ENCODE measurements around the gene GUF1. TPM values are rescaled to one million over a fixed set of nuclear protein-coding genes. Genes with fewer than 3 reads are reported as not detected.

Gene GUF1
- total and polyA plus RNA-seq, 2 of the 13 experiments (the other 11 are each of a cell fraction or from before 2014, with no cell fraction given) = 10.3 to 24.6 TPM

DNA sequence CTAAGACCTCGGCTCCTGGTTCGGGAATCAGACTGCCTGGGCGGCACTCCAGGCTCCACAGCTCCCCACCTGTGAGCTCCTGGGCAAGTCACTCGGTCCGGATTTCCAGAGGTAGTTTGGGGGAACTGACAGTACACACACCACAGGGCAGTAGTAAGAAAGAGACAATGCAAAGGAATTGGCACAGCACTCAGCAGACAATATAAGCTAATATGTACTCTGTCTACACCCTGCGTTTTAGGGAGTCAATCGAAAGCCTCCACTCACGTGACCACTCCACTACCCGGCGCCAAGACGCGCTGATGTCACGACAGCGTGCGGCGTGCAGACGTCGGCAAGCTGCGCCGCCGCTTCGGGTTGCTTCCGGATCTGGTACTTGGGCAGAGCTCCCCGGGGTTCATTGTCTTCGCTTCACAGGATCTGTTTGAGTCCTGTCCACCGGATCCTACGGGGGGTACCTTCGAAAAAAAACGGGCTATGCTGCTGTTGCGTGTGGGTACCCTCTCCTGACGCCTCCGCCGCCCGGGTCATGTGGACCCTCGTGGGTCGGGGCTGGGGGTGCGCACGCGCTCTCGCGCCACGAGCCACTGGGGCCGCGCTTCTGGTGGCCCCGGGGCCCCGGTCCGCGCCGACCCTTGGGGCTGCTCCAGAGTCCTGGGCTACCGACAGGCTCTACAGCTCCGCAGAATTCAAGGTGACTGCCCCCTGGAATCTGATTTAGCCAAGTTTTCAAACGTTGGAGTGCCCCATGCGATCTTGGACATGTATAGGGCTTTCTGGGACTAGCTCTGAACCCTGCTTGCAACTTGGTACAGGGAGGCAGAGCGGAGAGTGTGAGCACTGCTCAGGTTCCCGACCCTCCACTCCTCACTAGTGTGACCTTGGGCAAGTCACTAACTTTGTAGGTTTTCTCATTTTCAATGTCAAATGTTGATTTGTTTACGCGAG is at the start of gene GUF1 (continued):
- TF ChIP-seq, protein P1, sequence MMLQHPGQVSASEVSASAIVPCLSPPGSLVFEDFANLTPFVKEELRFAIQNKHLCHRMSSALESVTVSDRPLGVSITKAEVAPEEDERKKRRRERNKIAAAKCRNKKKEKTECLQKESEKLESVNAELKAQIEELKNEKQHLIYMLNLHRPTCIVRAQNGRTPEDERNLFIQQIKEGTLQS (CRISPR knock-in tag; IDR thresholded peaks at IDR 0.05) = peak; percentile 25; the same call in 1 of the 2 replicates
- TF ChIP-seq ZNF788 (CRISPR knock-in tag; IDR thresholded peaks at IDR 0.05; ENCODE audit: borderline replicate concordance) = peak; percentile 84; the same call in 1 of the 2 replicates
- TF ChIP-seq DR1 (CRISPR knock-in tag; IDR thresholded peaks at IDR 0.05) = peak; percentile 60; the same call in 1 of the 2 replicates
- TF ChIP-seq, protein P2, sequence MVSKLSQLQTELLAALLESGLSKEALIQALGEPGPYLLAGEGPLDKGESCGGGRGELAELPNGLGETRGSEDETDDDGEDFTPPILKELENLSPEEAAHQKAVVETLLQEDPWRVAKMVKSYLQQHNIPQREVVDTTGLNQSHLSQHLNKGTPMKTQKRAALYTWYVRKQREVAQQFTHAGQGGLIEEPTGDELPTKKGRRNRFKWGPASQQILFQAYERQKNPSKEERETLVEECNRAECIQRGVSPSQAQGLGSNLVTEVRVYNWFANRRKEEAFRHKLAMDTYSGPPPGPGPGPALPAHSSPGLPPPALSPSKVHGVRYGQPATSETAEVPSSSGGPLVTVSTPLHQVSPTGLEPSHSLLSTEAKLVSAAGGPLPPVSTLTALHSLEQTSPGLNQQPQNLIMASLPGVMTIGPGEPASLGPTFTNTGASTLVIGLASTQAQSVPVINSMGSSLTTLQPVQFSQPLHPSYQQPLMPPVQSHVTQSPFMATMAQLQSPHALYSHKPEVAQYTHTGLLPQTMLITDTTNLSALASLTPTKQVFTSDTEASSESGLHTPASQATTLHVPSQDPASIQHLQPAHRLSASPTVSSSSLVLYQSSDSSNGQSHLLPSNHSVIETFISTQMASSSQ (IDR thresholded peaks at IDR 0.05; ENCODE audit: low read depth) = no peak
- TF ChIP-seq, protein P2 (CRISPR knock-in tag; IDR thresholded peaks at IDR 0.05; ENCODE audit: borderline replicate concordance) = peak; percentile 58; the same call in 1 of the 2 replicates
- no peak for TF ChIP-seq SRSF4 (IDR thresholded peaks at IDR 0.05; ENCODE audit: low read depth, low read length, poor library complexity, severe bottlenecking)
- peak; percentile 90 for TF ChIP-seq CREB1 (IDR thresholded peaks at IDR 0.05)
- TF ChIP-seq CREB1 (CRISPR knock-in tag; IDR thresholded peaks at IDR 0.05) = peak; percentile 98
- TF ChIP-seq KDM2A (CRISPR knock-in tag; IDR thresholded peaks at IDR 0.05; ENCODE audit: borderline replicate concordance, low read depth) = peak; percentile 82
- TF ChIP-seq, protein P3, sequence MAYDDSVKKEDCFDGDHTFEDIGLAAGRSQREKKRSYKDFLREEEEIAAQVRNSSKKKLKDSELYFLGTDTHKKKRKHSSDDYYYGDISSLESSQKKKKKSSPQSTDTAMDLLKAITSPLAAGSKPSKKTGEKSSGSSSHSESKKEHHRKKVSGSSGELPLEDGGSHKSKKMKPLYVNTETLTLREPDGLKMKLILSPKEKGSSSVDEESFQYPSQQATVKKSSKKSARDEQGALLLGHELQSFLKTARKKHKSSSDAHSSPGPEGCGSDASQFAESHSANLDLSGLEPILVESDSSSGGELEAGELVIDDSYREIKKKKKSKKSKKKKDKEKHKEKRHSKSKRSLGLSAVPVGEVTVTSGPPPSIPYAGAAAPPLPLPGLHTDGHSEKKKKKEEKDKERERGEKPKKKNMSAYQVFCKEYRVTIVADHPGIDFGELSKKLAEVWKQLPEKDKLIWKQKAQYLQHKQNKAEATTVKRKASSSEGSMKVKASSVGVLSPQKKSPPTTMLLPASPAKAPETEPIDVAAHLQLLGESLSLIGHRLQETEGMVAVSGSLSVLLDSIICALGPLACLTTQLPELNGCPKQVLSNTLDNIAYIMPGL (CRISPR knock-in tag; IDR thresholded peaks at IDR 0.05; ENCODE audit: borderline replicate concordance in 1 of 2, low read depth in 1 of 2) = peak; percentile 54 to 88; a peak in 3 of 4 replicates
- TF ChIP-seq, protein P4, sequence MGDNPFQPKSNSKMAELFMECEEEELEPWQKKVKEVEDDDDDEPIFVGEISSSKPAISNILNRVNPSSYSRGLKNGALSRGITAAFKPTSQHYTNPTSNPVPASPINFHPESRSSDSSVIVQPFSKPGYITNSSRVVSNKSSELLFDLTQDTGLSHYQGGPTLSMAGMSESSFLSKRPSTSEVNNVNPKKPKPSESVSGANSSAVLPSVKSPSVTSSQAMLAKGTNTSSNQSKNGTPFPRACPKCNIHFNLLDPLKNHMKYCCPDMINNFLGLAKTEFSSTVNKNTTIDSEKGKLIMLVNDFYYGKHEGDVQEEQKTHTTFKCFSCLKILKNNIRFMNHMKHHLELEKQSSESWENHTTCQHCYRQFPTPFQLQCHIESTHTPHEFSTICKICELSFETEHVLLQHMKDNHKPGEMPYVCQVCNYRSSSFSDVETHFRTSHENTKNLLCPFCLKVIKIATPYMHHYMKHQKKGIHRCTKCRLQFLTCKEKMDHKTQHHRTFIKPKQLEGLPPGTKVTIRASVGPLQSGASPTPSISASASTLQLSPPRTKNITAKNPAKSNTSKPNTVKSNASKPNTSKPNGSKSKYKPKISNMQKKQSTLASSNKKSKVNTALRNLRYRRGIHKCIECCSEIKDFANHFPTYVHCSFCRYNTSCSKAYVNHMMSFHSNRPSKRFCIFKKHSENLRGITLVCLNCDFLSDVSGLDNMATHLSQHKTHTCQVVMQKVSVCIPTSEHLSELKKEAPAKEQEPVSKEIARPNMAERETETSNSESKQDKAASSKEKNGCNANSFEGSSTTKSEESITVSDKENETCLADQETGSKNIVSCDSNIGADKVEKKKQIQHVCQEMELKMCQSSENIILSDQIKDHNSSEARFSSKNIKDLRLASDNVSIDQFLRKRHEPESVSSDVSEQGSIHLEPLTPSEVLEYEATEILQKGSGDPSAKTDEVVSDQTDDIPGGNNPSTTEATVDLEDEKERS (CRISPR knock-in tag; IDR thresholded peaks at IDR 0.05) = no peak
- TF ChIP-seq ZNF607 (CRISPR knock-in tag; IDR thresholded peaks at IDR 0.05; ENCODE audit: borderline replicate concordance) = peak; percentile 82; the same call in 1 of the 2 replicates
- TF ChIP-seq PRMT3 (CRISPR knock-in tag; IDR thresholded peaks at IDR 0.05; ENCODE audit: borderline replicate concordance, low read depth) = 0 out of 2 replicates have a peak, but pooled peaks have one; percentile 86
- 0 out of 2 replicates have a peak, but pooled peaks have one; percentile 24 for TF ChIP-seq NFKBIZ (CRISPR knock-in tag; IDR thresholded peaks at IDR 0.05)

Measured in HepG2 (cell line).